H7 (cell line): ENCODE data around the gene STX18. TPM values are rescaled to one million over a fixed set of nuclear protein-coding genes. Genes with fewer than 3 reads are reported as not detected.
"Not testable (repeated sequence)": the region's sequence is repeated elsewhere in the genome, so short reads cannot be mapped to it uniquely, and the experiment has no call there.

ENCODE experiments used
- DNase-seq: peaks from one replicate; pipeline ENCODE4 v3.0.0; 2012
- H3K27me3 ChIP-seq: 2 replicates; pipeline ENCODE4 v1.6.0; 2011; ENCODE audit warnings: mild to moderate bottlenecking, low read length; ENCODE audit not compliant: control insufficient read depth, insufficient read depth
- H3K36me3 ChIP-seq: replicated peaks from 2 replicates; pipeline ENCODE4 v1.5.1; 2011; ENCODE audit warnings: low read length; ENCODE audit not compliant: control insufficient read depth, insufficient read depth
- H3K4me3 ChIP-seq: 2 replicates; pipeline ENCODE4 v1.5.1; 2011; ENCODE audit warnings: low read depth, mild to moderate bottlenecking, control low read depth, low read length, moderate library complexity; ENCODE audit not compliant: insufficient read depth
- total RNA-seq: library from RNA; depleted of rRNA; stranded (reverse); fragments of >200 nt; shearing (Covaris generic); gene quantifications from 2 replicates; pipeline ENCODE4 v1.2.3, GENCODE V29; 2014

STX18 gene
- total RNA-seq, 1 experiment from 2014 or later: 16.1 TPM

- H3K27me3 ChIP-seq: no peaks in the 10 kb centered on the region
- no peak for DNase-seq
- H3K4me3 ChIP-seq: no peak overlapping the region
- no peaks in the 10 kb centered on the region for H3K36me3 ChIP-seq
These were observed 6.3 kb downstream of the STX18 start for GRCh38 chr4:4535590-4535989.

DNA sequence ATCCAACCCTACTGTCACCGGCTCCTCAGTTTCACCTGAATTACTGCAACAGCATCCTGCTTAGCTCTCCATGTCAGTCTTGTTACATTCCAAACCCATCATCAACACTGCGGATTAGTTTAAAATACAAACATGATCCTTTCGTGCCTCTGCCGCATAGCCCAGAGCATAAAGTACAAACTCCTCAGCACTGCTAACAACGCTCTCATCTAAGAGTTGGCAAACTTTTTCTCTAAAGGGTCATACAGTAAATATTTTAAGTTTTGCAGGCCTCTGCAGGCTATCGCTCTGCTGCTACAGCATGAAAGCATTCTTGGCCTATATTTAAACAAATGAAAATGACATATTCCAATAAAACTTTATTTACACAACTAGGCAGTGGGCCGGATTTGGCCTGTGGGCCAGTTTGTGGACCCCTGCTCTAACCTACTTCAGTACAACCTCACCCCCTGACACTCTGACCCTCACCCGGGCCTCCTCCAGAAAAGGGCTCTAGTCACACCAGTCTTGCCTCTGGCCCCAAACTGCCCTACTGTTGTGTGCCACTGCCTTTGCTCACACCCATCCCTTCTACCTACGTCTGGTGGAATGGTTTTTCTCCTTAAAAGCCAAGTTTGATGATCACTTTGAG is 7.2 kb downstream of the STX18 start:
- H3K36me3 ChIP-seq: no peaks in the 10 kb centered on the region
- H3K27me3 ChIP-seq: no peaks in the 10 kb centered on the region
- DNase-seq: no peak
- no peak overlapping the region for H3K4me3 ChIP-seq

DNA sequence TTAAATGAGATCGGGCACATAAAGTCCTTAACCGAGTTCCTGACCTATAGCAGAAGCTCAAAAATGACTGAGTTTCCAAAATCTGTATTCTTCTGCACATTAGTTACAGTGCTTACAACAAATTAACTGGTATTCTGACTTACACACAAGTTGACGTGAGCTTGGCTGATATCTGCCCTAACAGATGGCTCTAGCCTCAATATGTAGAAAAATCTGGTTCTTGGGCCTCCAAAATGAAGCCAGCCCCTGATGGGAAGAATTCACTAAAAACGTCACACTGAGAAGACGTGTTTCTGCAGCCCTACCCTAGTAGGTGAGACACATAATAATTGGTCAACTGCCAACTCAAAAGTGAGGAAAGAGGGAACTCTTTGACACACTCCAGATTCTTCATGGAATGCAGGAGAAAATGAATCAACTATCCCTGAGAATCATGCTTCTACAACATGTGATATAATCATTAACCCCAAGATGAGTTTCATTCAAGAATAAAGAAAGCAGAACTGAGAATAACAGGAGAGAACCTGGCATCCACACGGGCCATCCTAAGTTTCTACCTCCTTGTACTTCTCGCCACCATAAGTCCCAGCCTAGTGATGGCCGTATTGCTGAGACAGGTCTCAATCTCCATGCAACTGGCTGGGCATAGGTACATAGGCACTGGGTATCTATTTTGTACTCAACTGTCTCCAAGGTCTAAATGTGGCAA is 8.2 kb downstream of the STX18 start:
- no peak for DNase-seq
- Histone ChIP-seq H3K4me3 (no peak overlapping the region), H3K36me3 (no peaks in the 10 kb centered on the region), H3K27me3 (no peaks in the 10 kb centered on the region)

DNA sequence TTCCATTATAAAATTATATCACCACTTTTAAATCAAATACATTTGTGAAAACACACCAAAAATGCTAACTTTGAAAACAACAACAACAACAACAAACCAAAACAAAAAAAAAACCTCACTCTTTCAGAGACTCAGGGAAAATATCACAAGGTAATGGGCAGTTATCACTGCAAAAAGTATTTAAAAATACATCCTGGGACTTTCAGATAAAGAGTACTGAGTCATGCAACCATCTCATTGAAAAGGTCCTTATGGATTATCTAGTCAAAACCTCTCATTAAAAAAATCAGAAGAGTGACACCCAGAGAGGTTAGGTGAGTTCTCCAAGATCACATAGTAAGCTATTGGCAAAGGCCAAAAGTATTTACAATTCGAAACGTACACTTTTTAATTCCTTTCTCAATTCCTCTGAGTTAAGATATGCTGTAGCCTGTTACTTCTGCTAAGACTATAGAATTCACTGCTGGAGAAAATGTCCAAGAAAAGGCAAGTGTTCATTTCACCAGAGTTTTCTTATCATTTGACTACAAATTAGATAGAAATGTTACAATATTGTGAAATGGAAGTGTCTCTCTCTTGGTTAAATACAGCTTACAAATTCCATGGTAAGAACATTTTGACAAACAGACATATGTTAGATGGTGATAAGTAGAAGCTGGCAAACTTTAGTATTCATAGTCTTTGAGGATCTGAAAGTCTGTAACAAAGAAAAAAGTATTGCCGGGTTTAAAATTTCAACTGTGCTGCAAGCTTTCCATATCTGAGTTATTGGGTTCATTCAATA is 9.3 kb downstream of the STX18 start:
- no peaks in the 10 kb centered on the region for H3K36me3 ChIP-seq
- no peak for DNase-seq
- H3K4me3 ChIP-seq: no peak overlapping the region
- no peaks in the 10 kb centered on the region for H3K27me3 ChIP-seq

DNA sequence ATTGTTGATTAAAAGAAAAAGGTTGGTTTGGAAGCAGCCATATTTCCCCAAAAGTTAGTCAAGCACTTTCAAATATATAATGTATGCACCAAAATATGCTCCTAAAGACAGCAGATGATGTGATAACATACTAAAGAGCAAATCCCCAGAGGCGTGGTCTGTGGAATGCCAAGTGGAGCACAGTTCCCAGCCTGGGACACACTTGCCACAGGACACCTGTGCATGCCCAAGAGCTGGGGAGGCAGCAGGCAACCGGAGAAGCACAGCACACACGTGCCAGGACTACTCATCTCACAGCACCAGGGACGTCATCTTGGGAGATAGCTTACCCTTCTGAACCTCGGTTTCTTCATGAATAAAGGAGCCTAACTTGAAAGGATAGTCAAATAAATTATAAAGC is 12.5 kb downstream of the STX18 start:
- Histone ChIP-seq H3K4me3 (no peak overlapping the region), H3K27me3 (no peaks in the 10 kb centered on the region), H3K36me3 (no peaks in the 10 kb centered on the region)
- no peak for DNase-seq

GRCh38 chr4:4526401-4526800 is 15.4 kb downstream of the STX18 start:
- no peaks in the 10 kb centered on the region for H3K36me3 ChIP-seq
- no peaks in the 10 kb centered on the region for H3K27me3 ChIP-seq
- DNase-seq: no peak
- no peak overlapping the region for H3K4me3 ChIP-seq

DNA sequence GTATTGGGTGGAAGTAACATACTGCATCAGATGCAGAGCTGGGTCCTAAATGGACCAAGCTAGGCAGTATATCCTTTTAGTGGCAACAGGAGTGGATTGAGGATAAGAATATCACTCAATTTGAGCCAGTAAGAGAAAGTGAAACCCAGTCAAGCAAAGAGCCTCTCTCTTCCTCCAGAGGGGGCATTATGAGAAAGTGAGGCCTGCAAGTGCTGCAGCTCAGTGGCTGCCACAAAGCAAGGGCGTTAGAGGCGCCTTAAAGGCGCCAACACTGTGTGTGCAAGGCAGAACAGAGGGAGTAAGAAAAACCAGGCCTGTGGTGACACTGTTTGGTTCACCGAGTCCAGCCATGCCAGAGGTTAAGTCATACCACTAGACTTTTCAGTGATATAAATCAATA is 17.5 kb downstream of the STX18 start:
- DNase-seq: no peak
- Histone ChIP-seq H3K27me3 (no peaks in the 10 kb centered on the region), H3K4me3 (no peak overlapping the region), H3K36me3 (no peaks in the 10 kb centered on the region)

DNA sequence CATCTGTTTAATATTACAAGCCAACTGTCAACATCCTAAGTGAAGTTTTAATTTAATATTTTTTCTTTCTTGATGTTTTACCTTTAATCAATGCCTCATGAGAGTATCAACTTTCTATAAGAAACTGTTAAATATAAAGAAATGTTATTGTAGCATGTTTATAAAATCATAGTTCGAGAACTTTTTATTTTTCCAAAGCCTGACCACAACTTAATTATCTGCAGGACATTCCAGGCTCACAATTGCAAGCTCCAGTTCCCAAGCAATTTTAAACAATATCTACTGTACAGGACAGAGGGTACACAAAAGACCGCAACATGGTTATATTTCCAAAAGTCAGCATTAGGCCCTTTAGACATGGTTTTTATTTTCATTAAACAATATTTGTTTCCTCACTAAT is 20.1 kb downstream of the STX18 start:
- Histone ChIP-seq H3K4me3 (no peak overlapping the region), H3K36me3 (no peaks in the 10 kb centered on the region), H3K27me3 (no peaks in the 10 kb centered on the region)
- DNase-seq: no peak

- Histone ChIP-seq H3K4me3 (no peak overlapping the region), H3K27me3 (no peaks in the 10 kb centered on the region), H3K36me3 (no peaks in the 10 kb centered on the region)
- DNase-seq: no peak
These were observed 20.7 kb downstream of the STX18 start for GRCh38 chr4:4521136-4521535.

GRCh38 chr4:4519297-4519894 is 22.5 kb downstream of the STX18 start:
- no peaks in the 10 kb centered on the region for H3K36me3 ChIP-seq
- no peak for DNase-seq
- H3K4me3 ChIP-seq: no peak overlapping the region
- H3K27me3 ChIP-seq: no peaks in the 10 kb centered on the region

GRCh38 chr4:4518747-4519146 is 23.1 kb downstream of the STX18 start:
- H3K27me3 ChIP-seq: no peaks in the 10 kb centered on the region
- no peak overlapping the region for H3K4me3 ChIP-seq
- no peaks in the 10 kb centered on the region for H3K36me3 ChIP-seq
- DNase-seq: no peak

GRCh38 chr4:4514786-4515185 is 27.1 kb downstream of the STX18 start:
- Histone ChIP-seq H3K27me3 (no peaks in the 10 kb centered on the region), H3K36me3 (no peaks in the 10 kb centered on the region; the same call in 1 of the 2 replicates), H3K4me3 (no peak overlapping the region)
- no peak for DNase-seq

DNA sequence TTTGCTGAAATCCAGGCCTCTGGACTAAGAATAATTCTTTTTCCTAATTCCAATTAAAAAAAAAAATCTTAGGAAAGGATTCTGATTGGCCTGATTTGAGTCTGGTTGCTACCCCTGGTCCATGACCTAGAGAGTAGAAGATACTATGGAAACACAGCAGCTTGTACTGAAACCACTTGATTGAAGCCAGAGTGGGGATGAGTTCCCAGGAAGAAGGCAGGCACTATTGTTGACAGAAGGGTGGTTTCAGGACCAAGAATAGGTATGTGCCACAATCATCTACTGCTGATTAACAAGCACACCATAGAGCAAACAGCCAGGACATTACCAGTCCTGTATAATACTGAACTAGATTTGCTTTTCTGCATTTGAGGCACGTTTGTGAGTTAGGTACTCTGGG is 29.6 kb downstream of the STX18 start:
- H3K4me3 ChIP-seq: no peak overlapping the region
- no peak for DNase-seq
- H3K36me3 ChIP-seq: no peaks in the 10 kb centered on the region; the same call in 1 of the 2 replicates
- no peaks in the 10 kb centered on the region for H3K27me3 ChIP-seq

DNA sequence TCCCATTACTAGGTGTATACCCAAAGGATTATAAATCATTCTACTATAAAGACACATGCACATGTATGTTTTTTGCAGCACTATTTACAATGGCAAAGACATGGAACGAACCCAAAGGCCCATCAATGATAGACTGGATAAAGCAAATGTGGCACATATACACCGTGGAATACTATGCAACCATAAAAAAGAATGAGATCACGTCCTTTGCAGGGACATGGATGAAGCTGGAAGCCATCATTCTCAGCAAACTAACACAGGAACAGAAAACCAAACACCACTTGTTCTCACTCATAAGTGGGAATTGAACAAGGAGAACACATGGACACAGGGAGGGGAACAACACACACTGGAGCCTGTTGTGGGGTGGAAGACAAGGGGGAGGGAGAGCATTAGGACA is 31.2 kb downstream of the STX18 start:
- H3K36me3 ChIP-seq, DNase-seq, H3K4me3 ChIP-seq, H3K27me3 ChIP-seq: not testable (repeated sequence)

DNA sequence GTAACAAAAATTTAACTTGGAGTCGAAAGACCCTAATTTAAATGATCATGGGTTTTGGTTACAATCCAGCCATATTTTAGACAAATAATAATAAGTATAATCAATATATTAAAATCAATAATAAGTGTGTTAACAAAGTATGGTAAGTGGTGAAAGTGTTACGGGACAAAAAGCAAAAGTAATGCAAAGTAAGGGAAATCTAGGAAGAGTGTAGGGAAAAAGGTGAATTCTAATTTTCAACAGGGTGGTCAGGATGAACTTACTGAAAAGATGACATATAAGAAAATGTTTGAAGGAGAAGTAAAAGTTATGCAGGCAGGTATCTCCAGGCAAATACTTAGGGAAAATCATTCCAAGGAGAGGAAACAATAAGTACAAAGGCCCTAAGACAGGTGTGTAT is 32.3 kb downstream of the STX18 start:
- Histone ChIP-seq H3K4me3 (no peak overlapping the region), H3K36me3 (no peaks in the 10 kb centered on the region; the same call in 1 of the 2 replicates), H3K27me3 (no peaks in the 10 kb centered on the region)
- no peak for DNase-seq
